GM12891 (cell line): Measurements from ENCODE around the gene L3MBTL2.

Source experiments
- PAX5 ChIP-seq: IDR thresholded peaks from 2 replicates; pipeline ENCODE4 v1.6.1; 2011; ENCODE audit warnings: low read length, moderate library complexity, mild to moderate bottlenecking; ENCODE audit not compliant: insufficient read depth, severe bottlenecking
- POLR2A ChIP-seq: IDR thresholded peaks from 2 replicates; pipeline ENCODE4 v1.6.1; 2011; ENCODE audit warnings: low read depth, low read length, control low read depth
- POLR2AphosphoS5 ChIP-seq: IDR thresholded peaks from 2 replicates; pipeline ENCODE4 v1.6.1; 2011; ENCODE audit warnings: low read depth, low read length, control low read depth
- POU2F2 ChIP-seq: IDR thresholded peaks from 2 replicates; pipeline ENCODE4 v1.6.1; 2011; ENCODE audit warnings: low read depth, mild to moderate bottlenecking, control low read depth, low read length, moderate library complexity
- SPI1 ChIP-seq: IDR thresholded peaks from 2 replicates; pipeline ENCODE4 v1.6.1; 2011; ENCODE audit warnings: low read depth, low read length, control low read depth
- TAF1 ChIP-seq: IDR thresholded peaks from 2 replicates; pipeline ENCODE4 v1.6.1; 2011; ENCODE audit warnings: low read depth, low read length, control low read depth

- TF ChIP-seq POLR2AphosphoS5 (peak; percentile 77), SPI1 (0 out of 2 replicates have a peak, but pooled peaks have one; percentile 12), TAF1 (peak; percentile 77), POLR2A (peak; percentile 79), POU2F2 (no peak), PAX5 (no peak)
These were observed at the start of gene L3MBTL2 for GRCh38 chr22:41204992-41205900.
